Hematopoietic multipotent progenitor cell treated with erythropoietin and hydrocortisone succinate and interleukin-3 and kit ligand, for 8 days (in vitro differentiated cells): Measurements from ENCODE around the gene WWOX.
"Not testable (repeated sequence)": the region's sequence is repeated elsewhere in the genome, so short reads cannot be mapped to it uniquely, and the experiment has no call there.

ENCODE experiments used
- DNase-seq: peaks from one replicate; pipeline ENCODE4 v3.0.0-alpha.2; 2015

WWOX gene

DNA sequence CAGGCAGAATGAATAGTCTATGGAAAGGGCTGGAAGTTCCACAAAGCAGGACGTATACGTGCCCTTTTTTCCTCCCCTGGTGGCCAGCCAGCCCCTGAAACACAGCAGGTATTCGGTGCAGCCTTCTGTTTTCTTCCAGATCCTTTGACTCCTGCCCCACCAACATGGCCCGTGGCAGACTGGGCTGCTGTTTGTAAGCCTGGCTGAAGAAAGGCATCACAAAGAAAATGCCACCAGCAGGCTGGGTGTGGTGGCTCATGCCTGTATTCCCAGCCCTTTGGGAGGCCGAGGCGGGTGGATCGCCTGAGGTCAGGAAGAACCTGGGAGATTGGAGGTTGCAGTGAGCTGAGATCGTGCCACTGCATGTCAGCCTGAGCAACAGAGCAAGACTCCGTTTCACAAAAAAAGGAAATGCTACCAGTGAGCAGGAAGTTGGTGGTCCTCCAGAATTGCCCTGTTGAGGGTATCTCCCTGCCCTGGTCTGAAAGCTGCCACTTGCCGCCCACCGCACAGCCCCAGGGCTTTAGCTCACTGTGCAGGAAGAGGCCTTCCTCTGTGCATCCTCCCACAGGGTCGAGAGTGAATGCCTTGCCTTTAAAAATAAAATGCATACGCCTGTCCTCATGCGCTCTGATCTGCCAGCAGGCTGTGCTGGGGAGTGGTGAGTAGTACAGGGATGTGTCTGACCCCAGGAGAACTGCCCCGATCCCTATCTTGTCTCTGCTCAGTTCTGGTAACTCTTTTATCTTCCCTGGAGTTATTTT, 913.4 kb downstream of the WWOX start:
- DNase-seq, result peak; percentile 20

- no peak for DNase-seq
These were observed 914.6 kb downstream of the WWOX start for GRCh38 chr16:79013930-79014660.

DNA sequence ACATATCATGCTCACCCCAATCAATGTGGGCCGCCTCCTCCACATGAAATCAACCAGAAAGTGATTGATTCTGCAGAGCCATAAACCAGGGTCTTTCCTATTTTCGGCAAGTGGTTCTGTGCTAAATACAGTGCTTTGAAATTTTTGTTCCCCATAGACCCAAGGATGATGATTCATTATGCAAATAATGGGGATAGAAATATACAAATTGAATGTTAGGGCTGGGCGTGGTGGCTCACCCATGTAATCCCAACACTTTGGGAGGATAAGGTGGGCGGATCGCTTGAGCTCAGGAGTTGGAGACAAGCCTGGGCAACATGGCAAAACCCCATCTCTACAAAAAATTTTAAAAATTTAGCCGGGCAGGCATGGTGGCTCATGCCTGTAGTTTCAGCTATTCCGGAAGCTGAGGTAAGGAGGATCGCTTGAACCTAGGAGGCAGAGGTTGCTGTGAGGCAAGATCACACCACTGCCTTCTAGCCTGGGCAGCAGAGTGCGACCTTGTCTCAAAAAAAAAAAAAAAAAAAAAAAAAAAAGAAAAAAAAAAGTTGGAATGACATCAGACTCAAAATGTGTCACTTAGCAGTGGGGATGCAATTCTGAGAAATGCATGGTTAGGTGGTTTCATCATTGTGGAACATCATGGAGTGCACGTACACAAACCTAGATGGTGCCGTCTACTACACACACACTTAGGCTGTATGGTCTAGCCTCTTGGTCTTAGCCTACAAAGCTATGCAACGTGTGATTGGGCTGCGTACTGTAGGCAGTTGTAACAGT, 919.4 kb downstream of the WWOX start:
- no peak for DNase-seq

DNA sequence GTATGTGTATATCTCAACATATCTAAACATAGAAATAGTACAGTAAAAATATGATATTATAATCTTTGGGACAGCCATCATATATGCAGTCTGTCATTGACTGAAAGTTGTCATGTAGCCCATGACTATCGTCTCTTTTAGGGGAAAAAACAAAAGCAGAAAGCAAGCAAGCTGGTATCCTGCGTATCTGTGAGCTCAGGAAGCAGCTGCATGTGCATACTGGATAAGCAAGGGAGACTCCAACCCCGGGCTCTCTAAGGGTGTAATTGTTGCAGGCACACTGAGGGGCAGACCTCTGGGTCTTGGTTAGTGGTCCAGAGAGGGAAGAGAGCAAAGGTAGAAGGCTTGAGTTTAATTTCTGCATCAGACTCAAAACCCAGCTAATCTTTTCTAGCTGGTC, 920.0 kb downstream of the WWOX start:
- no peak for DNase-seq

GRCh38 chr16:79021991-79022630, 922.7 kb downstream of the WWOX start:
- DNase-seq, result no peak

- DNase-seq, result no peak
These were observed 926.7 kb downstream of the WWOX start for GRCh38 chr16:79026117-79026516.

GRCh38 chr16:79036541-79036940, 937.1 kb downstream of the WWOX start:
- DNase-seq, result no peak

- DNase-seq, result no peak
These were observed 938.3 kb downstream of the WWOX start for GRCh38 chr16:79037521-79038373.

DNA sequence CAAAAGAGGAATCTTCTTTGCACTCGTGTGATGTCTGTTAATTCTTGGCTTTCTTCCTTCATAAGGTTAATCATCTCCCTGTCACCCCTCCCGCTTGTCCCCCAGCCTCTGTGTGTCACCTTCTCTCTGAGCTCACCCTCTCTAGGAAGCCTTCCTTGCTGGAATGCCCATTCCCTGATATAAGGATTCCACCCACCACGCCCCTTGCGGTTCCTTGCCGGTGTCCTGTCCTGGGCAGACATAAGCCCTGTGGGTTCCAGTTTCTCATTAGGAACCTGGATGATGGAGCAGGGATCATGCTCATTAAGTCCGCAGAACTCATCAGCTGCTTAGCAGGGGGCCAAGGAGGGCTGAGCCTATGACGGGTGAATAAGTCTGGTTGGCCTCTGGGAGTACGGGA, 941.8 kb downstream of the WWOX start:
- DNase-seq, result no peak

DNA sequence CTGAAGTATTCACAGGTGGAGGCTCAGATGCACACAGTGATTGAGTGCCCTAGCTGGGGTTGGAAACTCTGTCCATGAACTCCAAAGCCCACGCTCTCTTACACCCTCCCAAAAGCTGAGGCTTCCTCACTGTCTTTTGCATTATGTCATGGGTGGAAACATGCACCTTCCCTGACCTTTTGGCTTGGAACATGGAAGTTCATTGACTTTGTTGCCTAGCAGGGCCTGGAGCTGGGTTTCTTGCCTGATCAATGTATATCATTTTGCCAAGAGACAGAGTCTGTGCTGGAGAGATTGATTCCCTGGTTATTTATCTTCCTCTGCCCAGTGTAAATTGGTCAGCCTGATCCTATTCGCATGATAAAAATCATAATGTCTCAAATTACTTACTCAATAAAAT, 942.7 kb downstream of the WWOX start:
- DNase-seq, result no peak

DNA sequence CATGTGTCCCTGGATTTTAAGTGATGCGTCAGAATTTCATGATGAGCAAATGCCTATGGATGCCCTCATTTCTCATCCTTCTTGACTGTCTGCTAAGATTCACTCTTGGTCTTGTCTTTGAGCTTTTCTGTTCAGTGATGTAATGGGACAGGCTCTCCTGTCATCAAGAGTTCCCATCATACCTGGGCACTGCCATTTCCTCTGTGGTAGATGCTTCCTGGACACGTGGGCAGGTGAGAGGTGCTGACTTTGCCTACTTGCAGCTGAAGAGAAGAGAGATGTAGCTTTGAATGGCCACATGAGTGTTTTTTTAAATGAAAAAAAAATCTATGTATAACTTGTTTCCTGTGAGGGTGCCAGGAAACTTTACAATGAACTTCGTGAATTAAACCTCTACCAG, 943.4 kb downstream of the WWOX start:
- DNase-seq, result no peak

DNA sequence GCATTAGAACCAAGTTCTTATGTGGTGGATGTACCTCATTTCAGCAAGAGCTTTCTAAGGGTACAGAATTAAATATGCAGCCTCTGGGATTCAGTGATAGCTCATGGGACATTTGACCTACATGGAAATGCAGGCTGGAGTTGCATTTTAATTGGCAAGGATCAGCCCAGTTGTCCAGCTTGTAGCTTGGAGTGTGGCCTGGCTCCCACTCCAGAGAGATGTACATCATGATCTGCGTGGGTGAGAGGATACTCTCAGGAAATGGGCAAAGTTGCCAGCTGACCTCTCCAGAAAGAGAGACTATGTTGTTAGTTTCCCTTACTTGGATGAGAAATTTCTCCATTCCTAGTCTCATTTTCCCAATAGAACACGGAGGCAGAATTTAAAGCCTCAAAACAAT, 945.7 kb downstream of the WWOX start:
- DNase-seq, result no peak

DNA sequence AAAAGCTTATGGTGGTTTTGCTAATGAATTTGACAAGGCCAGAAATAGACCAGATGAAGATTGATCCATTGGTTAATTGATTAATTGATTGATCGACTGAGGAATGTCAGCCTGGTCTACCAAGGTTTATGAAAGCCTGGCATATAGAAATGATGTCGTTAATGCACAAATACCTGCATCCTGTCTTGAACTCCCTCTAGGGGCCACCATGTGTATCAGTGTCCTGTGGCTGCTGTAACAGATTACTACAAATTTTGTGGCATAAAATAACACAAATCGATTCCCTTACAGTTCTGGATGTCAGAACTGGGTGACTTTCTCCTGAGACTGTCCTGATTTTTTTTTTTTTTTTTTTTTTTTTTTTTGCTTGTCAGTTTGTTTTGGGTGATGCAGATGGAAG, 947.9 kb downstream of the WWOX start:
- peak; percentile 18 for DNase-seq

DNA sequence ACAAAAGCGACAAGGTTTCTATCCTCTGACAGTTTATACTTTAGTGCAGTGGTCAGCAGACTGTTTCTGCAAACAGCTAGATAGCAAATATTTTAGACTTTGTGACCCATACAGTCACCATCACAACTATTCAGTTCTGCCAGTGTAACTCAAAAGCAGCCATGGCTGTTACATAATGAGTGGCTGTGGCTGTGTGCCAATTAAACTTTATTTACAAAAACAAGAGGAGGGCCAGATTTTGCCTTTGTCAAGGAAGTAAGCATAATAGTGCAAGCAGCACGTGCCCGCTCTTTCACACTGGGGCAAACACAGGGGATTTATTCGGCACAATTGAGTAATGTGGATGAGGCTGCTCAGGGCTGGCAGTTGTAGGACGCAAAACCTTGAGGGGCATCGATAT, 949.6 kb downstream of the WWOX start:
- no peak for DNase-seq

DNA sequence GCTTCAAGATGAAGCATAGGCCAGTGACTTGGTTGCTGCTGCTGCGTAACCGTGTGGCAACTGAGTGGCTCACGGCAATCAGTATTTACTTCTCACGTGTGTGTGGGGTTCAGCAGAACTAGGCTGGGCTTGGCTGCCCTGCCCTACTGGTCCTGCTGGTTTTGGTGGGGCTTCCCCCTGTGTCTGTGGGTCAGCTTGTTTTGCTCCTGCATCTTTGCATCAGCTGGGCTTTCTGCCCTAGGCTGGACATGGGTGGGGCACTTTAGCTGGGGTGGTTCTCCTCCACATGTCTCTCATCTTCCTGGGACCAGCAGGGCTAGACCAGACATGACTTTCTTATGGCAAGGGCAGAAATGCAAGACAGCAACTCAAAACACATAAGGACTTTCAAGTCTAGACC, 950.6 kb downstream of the WWOX start:
- no peak for DNase-seq

DNA sequence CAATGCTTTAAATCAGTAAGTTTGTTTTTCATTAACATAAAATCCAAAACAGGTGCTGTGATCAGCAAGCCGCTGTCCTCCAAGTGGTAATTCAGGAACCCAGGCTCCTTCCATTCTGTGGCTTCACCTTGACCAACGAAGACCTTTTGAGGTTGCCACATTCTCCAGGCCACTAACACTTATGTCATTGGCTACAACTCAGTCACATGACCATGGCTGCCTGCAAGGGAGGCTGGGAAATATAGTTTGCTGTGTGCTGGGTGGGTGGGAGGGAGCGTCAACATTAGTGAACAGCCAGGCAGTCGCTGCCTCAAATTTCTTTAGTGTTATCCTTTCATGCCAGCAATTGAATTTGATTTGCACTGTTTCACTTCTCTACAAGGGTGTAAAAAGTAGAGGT, 951.9 kb downstream of the WWOX start:
- DNase-seq, result no peak

DNA sequence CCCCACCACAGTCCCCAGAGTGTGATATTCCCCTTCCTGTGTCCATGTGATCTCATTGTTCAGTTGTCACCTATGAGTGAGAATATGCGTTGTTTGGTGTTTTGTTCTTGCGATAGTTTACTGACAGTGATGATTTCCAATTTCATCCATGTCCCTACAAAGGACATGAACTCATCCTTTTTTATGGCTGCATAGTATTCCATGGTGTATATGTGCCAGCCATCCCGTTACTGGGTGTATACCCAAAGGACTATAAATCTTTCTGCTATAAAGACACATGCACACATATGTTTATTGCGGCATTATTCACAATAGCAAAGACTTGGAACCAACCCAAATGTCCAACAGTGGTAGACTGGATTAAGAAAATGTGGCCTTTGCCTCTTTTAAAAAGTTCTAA, 952.7 kb downstream of the WWOX start:
- not testable (repeated sequence) for DNase-seq

- no peak for DNase-seq
These were observed 954.1 kb downstream of the WWOX start for GRCh38 chr16:79053577-79053976.

- no peak for DNase-seq
These were observed 954.9 kb downstream of the WWOX start for GRCh38 chr16:79054211-79054984.

- DNase-seq, result no peak
These were observed 956.0 kb downstream of the WWOX start for GRCh38 chr16:79055251-79055970.

DNA sequence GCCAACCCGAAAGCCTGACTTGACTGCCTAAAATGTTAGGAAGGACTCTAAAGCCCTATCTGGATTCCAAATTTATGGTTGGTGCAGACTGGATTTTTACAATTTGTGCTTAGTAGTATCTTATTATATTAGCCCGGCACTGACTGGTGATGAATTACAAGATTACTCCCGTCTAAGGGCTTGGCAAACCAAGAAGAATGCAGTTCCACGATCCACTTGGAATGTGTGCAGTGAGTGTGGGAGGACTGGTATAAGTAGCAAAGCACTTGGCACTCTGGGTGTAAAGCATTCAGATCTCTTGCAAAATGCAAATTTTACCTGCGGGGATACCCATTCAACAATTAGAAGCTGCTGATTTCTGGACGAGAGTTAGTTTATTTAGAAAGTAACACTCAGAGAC, 961.7 kb downstream of the WWOX start:
- DNase-seq, result no peak
